ENCODE measurements around the gene CYP27A1. TPM values are rescaled to one million over a fixed set of nuclear protein-coding genes. Genes with fewer than 3 reads are reported as not detected.

Gene CYP27A1
- total RNA-seq, 1 donor from 2014 or later, result 53.1 TPM

DNA sequence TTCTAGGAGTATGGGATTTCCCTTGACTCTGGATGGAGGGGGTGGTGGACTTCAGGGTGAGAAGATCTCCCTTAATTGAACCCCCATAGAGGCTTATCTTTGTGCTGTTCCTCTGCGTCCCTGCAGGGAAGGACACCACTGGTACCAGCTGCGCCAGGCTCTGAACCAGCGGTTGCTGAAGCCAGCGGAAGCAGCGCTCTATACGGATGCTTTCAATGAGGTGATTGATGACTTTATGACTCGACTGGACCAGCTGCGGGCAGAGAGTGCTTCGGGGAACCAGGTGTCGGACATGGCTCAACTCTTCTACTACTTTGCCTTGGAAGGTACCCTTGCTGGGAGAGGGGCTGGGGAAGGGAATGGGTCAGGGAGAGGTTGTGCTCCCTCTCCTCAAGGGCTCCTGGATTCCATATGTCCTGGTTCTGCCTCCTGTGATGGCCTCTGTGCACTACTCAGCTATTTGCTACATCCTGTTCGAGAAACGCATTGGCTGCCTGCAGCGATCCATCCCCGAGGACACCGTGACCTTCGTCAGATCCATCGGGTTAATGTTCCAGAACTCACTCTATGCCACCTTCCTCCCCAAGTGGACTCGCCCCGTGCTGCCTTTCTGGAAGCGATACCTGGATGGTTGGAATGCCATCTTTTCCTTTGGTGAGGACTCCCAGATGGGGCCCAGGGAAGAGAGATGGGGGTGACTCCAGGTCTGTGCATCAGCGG lies 30.3 kb downstream of the CYP27A1 start:
- no peak overlapping the region for H3K4me3 ChIP-seq
- intact Hi-C loops (cut with DNase I), result no loop called here
- H3K36me3 ChIP-seq, result peaks cover 42 to 53% of the 10 kb centered on the region in 2 donors
- no peak for TF ChIP-seq CTCF (IDR thresholded peaks at IDR 0.05)
- no peak overlapping the region for H3K27ac ChIP-seq
- no peaks in the 10 kb centered on the region for H3K27me3 ChIP-seq
- no peak for DNase-seq (ENCODE audit: low spot score in 2 of 2)
- H3K9me3 ChIP-seq, result no peaks in the 10 kb centered on the region
- peaks cover 0 to 9% of the 10 kb centered on the region in 2 donors for H3K4me1 ChIP-seq

- Histone ChIP-seq H3K36me3 (peaks cover 42 to 55% of the 10 kb centered on the region in 2 donors), H3K4me1 (peaks cover 0 to 6% of the 10 kb centered on the region in 2 donors), H3K9me3 (no peaks in the 10 kb centered on the region), H3K4me3 (no peak overlapping the region), H3K27me3 (no peaks in the 10 kb centered on the region), H3K27ac (no peak overlapping the region)
- TF ChIP-seq CTCF (IDR thresholded peaks at IDR 0.05), result no peak
- no peak for DNase-seq (ENCODE audit: low spot score in 2 of 2)
- intact Hi-C loops (cut with DNase I), result no loop called here
Measured at GRCh38 chr2:218812861-218813260, 30.9 kb downstream of the CYP27A1 start.

DNA sequence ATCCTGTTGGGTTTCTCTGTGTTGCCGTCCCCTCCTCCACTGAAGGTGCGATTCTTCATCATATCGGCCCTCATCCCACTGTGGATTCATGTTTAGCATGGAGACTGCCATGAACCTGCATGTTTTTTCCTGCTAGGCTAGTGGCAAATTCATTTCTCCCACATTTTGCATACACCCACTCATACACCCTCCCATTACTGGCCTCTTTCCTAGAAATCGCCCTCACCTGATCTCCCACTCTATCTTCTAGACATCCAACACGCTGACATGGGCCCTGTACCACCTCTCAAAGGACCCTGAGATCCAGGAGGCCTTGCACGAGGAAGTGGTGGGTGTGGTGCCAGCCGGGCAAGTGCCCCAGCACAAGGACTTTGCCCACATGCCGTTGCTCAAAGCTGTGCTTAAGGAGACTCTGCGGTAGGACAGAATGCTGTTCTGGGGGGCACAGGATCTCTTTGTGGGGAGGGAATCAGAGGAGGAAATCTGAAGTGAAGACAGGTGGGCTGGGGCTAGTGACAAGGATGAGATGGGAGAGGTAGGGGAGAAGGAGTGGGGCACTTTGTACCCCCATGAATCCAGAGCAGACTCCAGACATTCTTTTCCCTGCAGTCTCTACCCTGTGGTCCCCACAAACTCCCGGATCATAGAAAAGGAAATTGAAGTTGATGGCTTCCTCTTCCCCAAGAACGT lies 32.0 kb downstream of the CYP27A1 start:
- Histone ChIP-seq H3K27ac (no peak overlapping the region), H3K9me3 (no peaks in the 10 kb centered on the region), H3K27me3 (no peaks in the 10 kb centered on the region), H3K4me3 (no peak overlapping the region), H3K36me3 (peaks cover 51 to 64% of the 10 kb centered on the region in 2 donors), H3K4me1 (no peaks in the 10 kb centered on the region)
- DNase-seq (ENCODE audit: low spot score in 2 of 2), result no peak
- no peak for TF ChIP-seq CTCF (IDR thresholded peaks at IDR 0.05)
- intact Hi-C loops (cut with DNase I), result no loop called here

GRCh38 chr2:218814540-218815243 lies 32.7 kb downstream of the CYP27A1 start:
- Histone ChIP-seq H3K27me3 (no peaks in the 10 kb centered on the region), H3K36me3 (peaks cover 57 to 72% of the 10 kb centered on the region in 2 donors), H3K9me3 (no peaks in the 10 kb centered on the region), H3K4me1 (no peaks in the 10 kb centered on the region), H3K4me3 (no peak overlapping the region), H3K27ac (no peak overlapping the region)
- intact Hi-C loops (cut with DNase I), result no loop called here
- no peak for TF ChIP-seq CTCF (IDR thresholded peaks at IDR 0.05)
- no peak for DNase-seq (ENCODE audit: low spot score in 2 of 2)

- H3K36me3 ChIP-seq, result peaks cover 62 to 72% of the 10 kb centered on the region in 2 donors
Measured at GRCh38 chr2:218815244-218815637, 33.3 kb downstream of the CYP27A1 start.

More at GRCh38 chr2:218815244-218815637, 33.3 kb downstream of the CYP27A1 start:
- Histone ChIP-seq H3K27ac (no peak overlapping the region), H3K9me3 (no peaks in the 10 kb centered on the region), H3K4me3 (no peak overlapping the region), H3K4me1 (no peaks in the 10 kb centered on the region), H3K27me3 (no peaks in the 10 kb centered on the region)
- intact Hi-C loops (cut with DNase I), result no loop called here
- DNase-seq (ENCODE audit: low spot score in 2 of 2), result no peak
- no peak for TF ChIP-seq CTCF (IDR thresholded peaks at IDR 0.05)
